Stimulated activated naive CD8-positive, alpha-beta T cell treated with anti-CD3 and anti-CD28 coated beads, Interleukin-15, Interleukin-2, amounts not matched to agents 100 ng/mL and 50 ng/mL, for 24 hours (primary cell): Measurements from ENCODE around the gene GRPEL2.
A peak's percentile ranks its signal among the peaks of the same experiment; 100 is the strongest.

Experiments used
- H3K27ac Mint-ChIP-seq: one replicate; pipeline ENCODE4 v1.8.0; 2021; ENCODE audit warnings: mild to moderate bottlenecking, mixed read lengths
- H3K27me3 Mint-ChIP-seq: one replicate; pipeline ENCODE4 v1.8.0; 2021; ENCODE audit warnings: mixed read lengths
- H3K36me3 Mint-ChIP-seq: one replicate; pipeline ENCODE4 v1.8.0; 2021; ENCODE audit warnings: low read depth, mixed read lengths
- H3K4me1 Mint-ChIP-seq: one replicate; pipeline ENCODE4 v1.8.0; 2021; ENCODE audit warnings: low read depth, mixed read lengths
- H3K4me3 Mint-ChIP-seq: one replicate; pipeline ENCODE4 v1.8.0; 2021; ENCODE audit warnings: mild to moderate bottlenecking, mixed read lengths
- H3K9me3 Mint-ChIP-seq: one replicate; pipeline ENCODE4 v1.8.0; 2021; ENCODE audit warnings: mixed read lengths

The GRPEL2 gene

GRCh38 chr5:149310947-149311658 is 34.2 kb upstream of the GRPEL2 start:
- no peaks in the 10 kb centered on the region for H3K9me3 Mint-ChIP-seq
- no peaks in the 10 kb centered on the region for H3K36me3 Mint-ChIP-seq
- no peaks in the 10 kb centered on the region for H3K27me3 Mint-ChIP-seq
- H3K4me1 Mint-ChIP-seq = no peaks in the 10 kb centered on the region
- no peak overlapping the region for H3K27ac Mint-ChIP-seq
- no peak overlapping the region for H3K4me3 Mint-ChIP-seq

GRCh38 chr5:149313151-149313841 is 32.0 kb upstream of the GRPEL2 start:
- Mint-ChIP-seq H3K36me3 (no peaks in the 10 kb centered on the region), H3K27me3 (no peaks in the 10 kb centered on the region), H3K27ac (no peak overlapping the region), H3K9me3 (no peaks in the 10 kb centered on the region), H3K4me3 (no peak overlapping the region), H3K4me1 (no peaks in the 10 kb centered on the region)

GRCh38 chr5:149314571-149315111 is 30.7 kb upstream of the GRPEL2 start:
- Mint-ChIP-seq H3K4me1 (no peaks in the 10 kb centered on the region), H3K4me3 (no peak overlapping the region), H3K27ac (no peak overlapping the region), H3K27me3 (no peaks in the 10 kb centered on the region), H3K36me3 (no peaks in the 10 kb centered on the region), H3K9me3 (no peaks in the 10 kb centered on the region)

GRCh38 chr5:149315753-149316152 is 29.5 kb upstream of the GRPEL2 start:
- Mint-ChIP-seq H3K27ac (no peak overlapping the region), H3K36me3 (no peaks in the 10 kb centered on the region), H3K4me3 (no peak overlapping the region), H3K4me1 (no peaks in the 10 kb centered on the region), H3K27me3 (no peaks in the 10 kb centered on the region), H3K9me3 (no peaks in the 10 kb centered on the region)

GRCh38 chr5:149317281-149318048 is 27.8 kb upstream of the GRPEL2 start:
- H3K36me3 Mint-ChIP-seq = no peaks in the 10 kb centered on the region
- H3K4me3 Mint-ChIP-seq = no peak overlapping the region
- no peak overlapping the region for H3K27ac Mint-ChIP-seq
- H3K27me3 Mint-ChIP-seq = no peaks in the 10 kb centered on the region
- no peaks in the 10 kb centered on the region for H3K9me3 Mint-ChIP-seq
- H3K4me1 Mint-ChIP-seq = no peaks in the 10 kb centered on the region

- Mint-ChIP-seq H3K9me3 (no peaks in the 10 kb centered on the region), H3K4me1 (no peaks in the 10 kb centered on the region), H3K36me3 (no peaks in the 10 kb centered on the region), H3K27me3 (no peaks in the 10 kb centered on the region), H3K4me3 (no peak overlapping the region), H3K27ac (no peak overlapping the region)
Observed at GRCh38 chr5:149319174-149319573, 26.1 kb upstream of the GRPEL2 start.

GRCh38 chr5:149320791-149321330 is 24.4 kb upstream of the GRPEL2 start:
- Mint-ChIP-seq H3K36me3 (no peaks in the 10 kb centered on the region), H3K9me3 (peaks cover 5% of the 10 kb centered on the region), H3K4me3 (no peak overlapping the region), H3K27me3 (no peaks in the 10 kb centered on the region), H3K27ac (no peak overlapping the region), H3K4me1 (no peaks in the 10 kb centered on the region)

- no peak overlapping the region for H3K4me3 Mint-ChIP-seq
- no peaks in the 10 kb centered on the region for H3K27me3 Mint-ChIP-seq
- H3K9me3 Mint-ChIP-seq = peaks cover 7% of the 10 kb centered on the region
- no peaks in the 10 kb centered on the region for H3K4me1 Mint-ChIP-seq
- no peaks in the 10 kb centered on the region for H3K36me3 Mint-ChIP-seq
- H3K27ac Mint-ChIP-seq = no peak overlapping the region
Observed at GRCh38 chr5:149322518-149322917, 22.8 kb upstream of the GRPEL2 start.

- H3K4me3 Mint-ChIP-seq = no peak overlapping the region
- no peak overlapping the region for H3K27ac Mint-ChIP-seq
- no peaks in the 10 kb centered on the region for H3K27me3 Mint-ChIP-seq
- peaks cover 7% of the 10 kb centered on the region for H3K9me3 Mint-ChIP-seq
- no peaks in the 10 kb centered on the region for H3K4me1 Mint-ChIP-seq
- no peaks in the 10 kb centered on the region for H3K36me3 Mint-ChIP-seq
Observed at GRCh38 chr5:149323210-149323609, 22.1 kb upstream of the GRPEL2 start.

- Mint-ChIP-seq H3K4me1 (no peaks in the 10 kb centered on the region), H3K27me3 (no peaks in the 10 kb centered on the region), H3K4me3 (no peak overlapping the region), H3K36me3 (no peaks in the 10 kb centered on the region), H3K9me3 (peaks cover 7% of the 10 kb centered on the region), H3K27ac (peak overlapping the region; percentile 29)
Observed at GRCh38 chr5:149323621-149324205, 21.6 kb upstream of the GRPEL2 start.

- Mint-ChIP-seq H3K27me3 (no peaks in the 10 kb centered on the region), H3K4me3 (no peak overlapping the region), H3K27ac (no peak overlapping the region), H3K9me3 (peaks cover 7% of the 10 kb centered on the region), H3K4me1 (no peaks in the 10 kb centered on the region), H3K36me3 (no peaks in the 10 kb centered on the region)
Observed at GRCh38 chr5:149324641-149325040, 20.7 kb upstream of the GRPEL2 start.

- Mint-ChIP-seq H3K36me3 (no peaks in the 10 kb centered on the region), H3K4me3 (no peak overlapping the region), H3K27me3 (no peaks in the 10 kb centered on the region), H3K27ac (no peak overlapping the region), H3K4me1 (no peaks in the 10 kb centered on the region), H3K9me3 (peaks cover 7% of the 10 kb centered on the region)
Observed at GRCh38 chr5:149325166-149325735, 20.0 kb upstream of the GRPEL2 start.

- Mint-ChIP-seq H3K27ac (no peak overlapping the region), H3K4me1 (no peaks in the 10 kb centered on the region), H3K9me3 (peaks cover 7% of the 10 kb centered on the region), H3K27me3 (no peaks in the 10 kb centered on the region), H3K4me3 (no peak overlapping the region), H3K36me3 (no peaks in the 10 kb centered on the region)
Observed at GRCh38 chr5:149325894-149326293, 19.4 kb upstream of the GRPEL2 start.

GRCh38 chr5:149326611-149327010 is 18.7 kb upstream of the GRPEL2 start:
- no peak overlapping the region for H3K27ac Mint-ChIP-seq
- H3K4me1 Mint-ChIP-seq = no peaks in the 10 kb centered on the region
- no peak overlapping the region for H3K4me3 Mint-ChIP-seq
- H3K27me3 Mint-ChIP-seq = no peaks in the 10 kb centered on the region
- no peaks in the 10 kb centered on the region for H3K36me3 Mint-ChIP-seq
- H3K9me3 Mint-ChIP-seq = peaks cover 7% of the 10 kb centered on the region
